K562 (cell line): ENCODE data around the gene ZNF692. TPM values are rescaled to one million over a fixed set of nuclear protein-coding genes. Genes with fewer than 3 reads are reported as not detected.
A peak's percentile ranks its signal among the peaks of the same experiment; 100 is the strongest.

Experiments used
- ATAC-seq: fragments of 200-7000 bp; cut with Tn5 transposase; 3 replicates; pipeline ENCODE4 v1.9.1; 2020; ENCODE audit warnings: moderate library complexity
- BruUV-seq: library from RNA; stranded (reverse); fragments of 400-500 nt; replicated peaks from 2 replicates; lab custom pipeline; 2021; lab: Mats Ljungman, UMichigan
- CTCF ChIA-PET: fragments of 300-600 bp; formaldehyde crosslinking; extraction: SDS; loops from one replicate; lab custom pipeline; 2021; ENCODE audit warnings: low intra/inter-chr PET ratio; lab: Yijun Ruan, JAX
- POLR2A ChIA-PET: fragments of 300-600, 350-650 bp; sonication (Branson Sonifier 250); formaldehyde crosslinking; extraction: SDS; loops from one replicate; lab custom pipeline; 2021; ENCODE audit warnings: antibody characterized with exemption, inconsistent platforms; lab: Yijun Ruan, JAX
- DNase-seq, 4 experiments: peaks; one replicate each; pipeline versions ENCODE4 v3.0.0 to v3.0.0-alpha.2; 2011 to 2018; ENCODE audit warnings: low spot score in 3 of 4, mixed read lengths in 3 of 4; ENCODE audit errors: extremely low read depth in 1 of 4
- FAIRE-seq: peaks from 2 replicates; lab custom pipeline; 2011; peaks lifted over from hg19 to GRCh38; lab: Jason Lieb, UNC
- H2AFZ ChIP-seq: 2 replicates; pipeline ENCODE4 v1.6.0; 2011; ENCODE audit warnings: low read depth, low read length, control low read depth, inconsistent platforms
- H3K27ac ChIP-seq: fragments of 200-600 bp; 3 replicates; pipeline ENCODE4 v1.8.0; 2011; ENCODE audit warnings: low read depth, mild to moderate bottlenecking, control low read depth, inconsistent platforms, low read length, moderate library complexity, mixed read lengths; ENCODE audit errors: extremely low read depth
- H3K27me3 ChIP-seq, 2 experiments: fragments of 300-600 bp in 1 of 2; 2 replicates in 1 of 2; 3 replicates in 1 of 2; pipeline versions ENCODE4 v1.6.0 to v1.8.0; 2011; ENCODE audit warnings: inconsistent platforms in 2 of 2, low read length in 2 of 2, mild to moderate bottlenecking in 1 of 2, mixed read lengths in 1 of 2, moderate library complexity in 1 of 2; ENCODE audit not compliant: control insufficient read depth in 2 of 2, insufficient read depth in 2 of 2
- H3K36me3 ChIP-seq: fragments of 300-600 bp; 3 replicates; pipeline ENCODE4 v1.8.0; 2011; ENCODE audit warnings: mild to moderate bottlenecking, low read length, inconsistent platforms; ENCODE audit not compliant: control insufficient read depth, insufficient read depth
- H3K4me1 ChIP-seq, 2 experiments: fragments of 200-600 bp in 1 of 2; replicated peaks in 1 of 2; 2 replicates in 1 of 2; 3 replicates in 1 of 2; pipeline versions ENCODE4 v1.5.1 to v1.8.0; 2011; ENCODE audit warnings: inconsistent platforms in 2 of 2, low read length in 2 of 2, mild to moderate bottlenecking in 1 of 2, mixed read lengths in 1 of 2, moderate library complexity in 1 of 2; ENCODE audit not compliant: control insufficient read depth in 2 of 2, insufficient read depth in 2 of 2
- H3K4me2 ChIP-seq: 2 replicates; pipeline ENCODE4 v1.6.1; 2011; ENCODE audit warnings: low read length, control low read depth, inconsistent platforms, mixed read lengths; ENCODE audit not compliant: insufficient read depth
- H3K4me3 ChIP-seq: fragments of 200-600 bp; sonication (generic), shearing (Covaris generic); 2 replicates; pipeline ENCODE4 v1.5.1; 2016; ENCODE audit warnings: control low read depth, inconsistent platforms
- H3K79me2 ChIP-seq: fragments of 200-600 bp; 3 replicates; pipeline ENCODE4 v1.8.0; 2011; ENCODE audit warnings: low read length, inconsistent platforms; ENCODE audit not compliant: control insufficient read depth, insufficient read depth
- H3K9ac ChIP-seq, 2 experiments: 2 replicates each; pipeline versions ENCODE4 v1.6.0 to v1.6.1; 2011; ENCODE audit warnings: low read depth in 2 of 2, low read length in 2 of 2, control low read depth in 1 of 2, inconsistent platforms in 1 of 2, mild to moderate bottlenecking in 1 of 2, mixed read lengths in 1 of 2; ENCODE audit not compliant: insufficient read depth in 1 of 2
- H3K9me1 ChIP-seq: one replicate; pipeline ENCODE4 v1.6.0; 2011; ENCODE audit warnings: inconsistent platforms, mild to moderate bottlenecking, low read length, moderate library complexity; ENCODE audit not compliant: control insufficient read depth, insufficient read depth
- H3K9me3 ChIP-seq: replicated peaks from 2 replicates; pipeline ENCODE4 v1.5.1; 2011; ENCODE audit warnings: low read depth, low read length, inconsistent platforms; ENCODE audit not compliant: control insufficient read depth, insufficient read depth
- H4K20me1 ChIP-seq: replicated peaks from 2 replicates; pipeline ENCODE4 v1.6.1; 2011; ENCODE audit warnings: low read length, inconsistent platforms, mixed read lengths; ENCODE audit not compliant: control insufficient read depth, insufficient read depth
- CCNT2 ChIP-seq: IDR thresholded peaks from 2 replicates; pipeline ENCODE4 v1.6.1; 2011; ENCODE audit warnings: borderline replicate concordance, low read depth, mild to moderate bottlenecking, moderate library complexity, mixed read lengths, low read length; ENCODE audit not compliant: insufficient read length; ENCODE audit errors: extremely low read depth
- ERF ChIP-seq: fragments of 450-650 bp; formaldehyde crosslinking; IDR thresholded peaks from 2 replicates; pipeline ENCODE4 v1.4.0; 2020; ENCODE audit warnings: mild to moderate bottlenecking, mixed read lengths
- ESRRA ChIP-seq: fragments of 450-650 bp; IDR thresholded peaks from 2 replicates; pipeline ENCODE4 v1.6.1; 2014; ENCODE audit warnings: low read depth, mild to moderate bottlenecking, moderate library complexity, borderline replicate concordance
- ESRRB ChIP-seq: fragments of 250-450 bp; sonication (Bioruptor Pico); IDR thresholded peaks from 2 replicates; pipeline ENCODE4 v1.5.0; 2020; ENCODE audit warnings: mild to moderate bottlenecking, moderate library complexity, borderline replicate concordance
- KDM5B ChIP-seq: fragments of 200-600 bp; sonication (generic); IDR thresholded peaks from 2 replicates; pipeline ENCODE4 v1.6.1; 2012; ENCODE audit warnings: low read depth, mild to moderate bottlenecking, moderate library complexity, low read length, control low read depth, inconsistent platforms; ENCODE audit not compliant: insufficient replicate concordance
- NFATC3 ChIP-seq: fragments of 450-650 bp; IDR thresholded peaks from 2 replicates; pipeline ENCODE4 v1.6.1; 2017; ENCODE audit warnings: mild to moderate bottlenecking
- POLR2A ChIP-seq: fragments of 450-650 bp; conservative IDR thresholded peaks from 2 replicates; pipeline ENCODE4 v1.6.1; 2016
- SMARCC2 ChIP-seq: fragments of 450-650 bp; IDR thresholded peaks from 2 replicates; pipeline ENCODE4 v1.6.1; 2017; ENCODE audit warnings: antibody characterized with exemption, moderate library complexity, mild to moderate bottlenecking, low read depth
- TAF7 ChIP-seq: fragments of 450-650 bp; IDR thresholded peaks from 2 replicates; pipeline ENCODE4 v1.6.1; 2016; ENCODE audit warnings: missing genetic modification characterization, missing compliant biosample characterization
- ZHX1 ChIP-seq: fragments of 150-350 bp; conservative IDR thresholded peaks from 2 replicates; pipeline ENCODE4 v1.6.1; 2014; ENCODE audit warnings: low read length
- ZNF830 ChIP-seq: fragments of 250-450 bp; sonication (Bioruptor Pico); IDR thresholded peaks from 2 replicates; pipeline ENCODE4 v1.5.0; 2021; ENCODE audit warnings: mild to moderate bottlenecking
- WGBS: fragments of 100-300 bp; shearing (Covaris generic); methylation state at CpG from one replicate; pipeline ENCODE4 v1.1.6; 2016; ENCODE audit warnings: low coverage, mixed read lengths; ENCODE audit not compliant: insufficient coverage; ENCODE audit errors: missing lambda C conversion rate; 5-methylcytosine and 5-hydroxymethylcytosine counted together
- in situ Hi-C: fragments of 300-500 bp; cut with MboI; formaldehyde crosslinking; loops from 4 replicates; pipeline ENCODE4 v1.15.0; 2018; ENCODE audit warnings: inconsistent platforms, mixed read lengths
- intact Hi-C: fragments of 100-400 bp; cut with micrococcal nuclease; formaldehyde crosslinking; loops from 2 replicates; pipeline ENCODE4 v1.14.2; 2022
- polyA plus RNA-seq, 8 experiments: library from polyadenylated mRNA; depleted of rRNA in 4 of 8; stranded (reverse) in 5 of 8; unstranded in 3 of 8; fragments of >200 nt; fragmentation: Nextera tagmentation in 2 of 8; fragmentation: Illumina TruSeq in 1 of 8; extraction: Ambion mirVana in 2 of 8; extraction: Trizol in 1 of 8; gene quantifications; 2 replicates each; pipeline versions ENCODE4 v1.2.1 to v1.2.3, GENCODE V29; 2011 to 2014; ENCODE audit warnings: inconsistent platforms in 1 of 8, missing spikeins in 1 of 8
- total RNA-seq, 7 experiments: library from RNA; depleted of rRNA in 6 of 7; stranded (reverse); fragments of >200 nt in 6 of 7; fragmentation: Illumina TruSeq in 2 of 7; extraction: Trizol in 2 of 7; gene quantifications; 2 replicates each; pipeline versions ENCODE4 v1.2.1 to v1.2.3, GENCODE V29; 2011 to 2021; ENCODE audit warnings: low replicate concordance in 1 of 7
- TF ChIP-seq, protein P1 (sequence below): sonication (generic); formaldehyde crosslinking; IDR thresholded peaks from 2 replicates; pipeline ENCODE4 v1.9.0; 2022; ENCODE audit warnings: mild to moderate bottlenecking, missing genetic modification reagents
- TF ChIP-seq, protein P2 (sequence below): fragments of 250-450 bp; sonication (Bioruptor Pico); IDR thresholded peaks from 2 replicates; pipeline ENCODE4 v1.4.0; 2020

The ZNF692 gene
- total and polyA plus RNA-seq, 9 of the 15 experiments (the other 6 are each of a cell fraction or from before 2014, with no cell fraction given), result 8.4 to 143 (median 55.9) TPM

- TF ChIP-seq, protein P1, sequence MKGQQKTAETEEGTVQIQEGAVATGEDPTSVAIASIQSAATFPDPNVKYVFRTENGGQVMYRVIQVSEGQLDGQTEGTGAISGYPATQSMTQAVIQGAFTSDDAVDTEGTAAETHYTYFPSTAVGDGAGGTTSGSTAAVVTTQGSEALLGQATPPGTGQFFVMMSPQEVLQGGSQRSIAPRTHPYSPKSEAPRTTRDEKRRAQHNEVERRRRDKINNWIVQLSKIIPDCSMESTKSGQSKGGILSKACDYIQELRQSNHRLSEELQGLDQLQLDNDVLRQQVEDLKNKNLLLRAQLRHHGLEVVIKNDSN (CRISPR knock-in tag), result no peak
- 0 out of 2 replicates have a peak, but pooled peaks have one; percentile 6 for TF ChIP-seq SMARCC2
- TF ChIP-seq KDM5B, result peak; percentile 56
- peak; percentile 57; the same call in 1 of the 2 replicates for TF ChIP-seq POLR2A
Measured at GRCh38 chr1:248837781-248838356, 21.0 kb downstream of the ZNF692 start, which contains the start of gene ZNF672 (continued).

GRCh38 chr1:248837045-248837780 lies 21.7 kb downstream of the ZNF692 start:
- Histone ChIP-seq H3K4me1 (peaks cover 40 to 43% of the 10 kb centered on the region in 2 experiments), H3K27ac (peak overlapping the region; percentile 92), H3K79me2 (peaks cover 49% of the 10 kb centered on the region), H3K36me3 (peaks cover 9% of the 10 kb centered on the region; the same call in 2 of the 3 replicates), H3K9me3 (no peaks in the 10 kb centered on the region), H3K27me3 (no peaks in the 10 kb centered on the region), H4K20me1 (no peaks in the 10 kb centered on the region), H3K9ac (peak overlapping the region; percentile 67 to 92), H3K9me1 (no peaks in the 10 kb centered on the region), H3K4me3 (peak overlapping the region; percentile 81), H2AFZ (peak overlapping the region; percentile 80), H3K4me2 (peak overlapping the region; percentile 99)
- intact Hi-C loops (no loop called here), in situ Hi-C loops (no loop called here)
- no peak for ATAC-seq
- ChIA-PET POLR2A (interaction anchor here (0.8 to 6.1 kb wide), 15 partner anchors 10 to 89 kb away, joined by 3 to 78 read pairs (median 7); partner anchors contain the start of genes PGBD2, SH3BP5L and ZNF692), CTCF (no interaction called here)
- no peak for FAIRE-seq
- DNase-seq, result no peak
- TSS peak; percentile 92 for BruUV-seq
- 24% methylated on average over 11 of the region's 11 CpGs for WGBS
- no peak for TF ChIP-seq CCNT2
- no peak for TF ChIP-seq ZNF830 (CRISPR knock-in tag)
- no peak for TF ChIP-seq ERF (CRISPR knock-in tag)
- no peak for TF ChIP-seq ESRRB (CRISPR knock-in tag)
- TF ChIP-seq, protein P2, sequence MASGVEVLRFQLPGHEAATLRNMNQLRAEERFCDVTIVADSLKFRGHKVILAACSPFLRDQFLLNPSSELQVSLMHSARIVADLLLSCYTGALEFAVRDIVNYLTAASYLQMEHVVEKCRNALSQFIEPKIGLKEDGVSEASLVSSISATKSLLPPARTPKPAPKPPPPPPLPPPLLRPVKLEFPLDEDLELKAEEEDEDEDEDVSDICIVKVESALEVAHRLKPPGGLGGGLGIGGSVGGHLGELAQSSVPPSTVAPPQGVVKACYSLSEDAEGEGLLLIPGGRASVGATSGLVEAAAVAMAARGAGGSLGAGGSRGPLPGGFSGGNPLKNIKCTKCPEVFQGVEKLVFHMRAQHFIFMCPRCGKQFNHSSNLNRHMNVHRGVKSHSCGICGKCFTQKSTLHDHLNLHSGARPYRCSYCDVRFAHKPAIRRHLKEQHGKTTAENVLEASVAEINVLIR, result no peak
- TF ChIP-seq TAF7, result no peak
- no peak for TF ChIP-seq ZHX1
- no peak for TF ChIP-seq NFATC3
- peak; percentile 7; the same call in 1 of the 2 replicates for TF ChIP-seq ESRRA
